K562 (cell line): Measurements from ENCODE around the gene ZNF260. TPM values are rescaled to one million over a fixed set of nuclear protein-coding genes. Genes with fewer than 3 reads are reported as not detected.

ENCODE experiments used
- ATAC-seq: fragments of 200-7000 bp; cut with Tn5 transposase; 3 replicates; pipeline ENCODE4 v1.9.1; 2020; ENCODE audit warnings: moderate library complexity
- Bru-seq: library from RNA; stranded (reverse); fragments of 400-500 nt; gene quantifications from one replicate; lab custom pipeline; 2021; lab: Mats Ljungman, UMichigan
- BruChase-seq, 2 experiments: library from RNA; stranded (reverse); fragments of 400-500 nt; gene quantifications; one replicate each; lab custom pipeline; 2021; lab: Mats Ljungman, UMichigan
- BruUV-seq: library from RNA; stranded (reverse); fragments of 400-500 nt; replicated peaks from 2 replicates; lab custom pipeline; 2021; lab: Mats Ljungman, UMichigan
- CTCF ChIA-PET: fragments of 300-600 bp; formaldehyde crosslinking; extraction: SDS; loops from one replicate; lab custom pipeline; 2021; ENCODE audit warnings: low intra/inter-chr PET ratio; lab: Yijun Ruan, JAX
- POLR2A ChIA-PET: fragments of 300-600, 350-650 bp; sonication (Branson Sonifier 250); formaldehyde crosslinking; extraction: SDS; loops from one replicate; lab custom pipeline; 2021; ENCODE audit warnings: antibody characterized with exemption, inconsistent platforms; lab: Yijun Ruan, JAX
- DNase-seq, 4 experiments: peaks; one replicate each; pipeline versions ENCODE4 v3.0.0 to v3.0.0-alpha.2; 2011 to 2018; ENCODE audit warnings: low spot score in 3 of 4, mixed read lengths in 3 of 4; ENCODE audit errors: extremely low read depth in 1 of 4
- FAIRE-seq: peaks from 2 replicates; lab custom pipeline; 2011; peaks lifted over from hg19 to GRCh38; lab: Jason Lieb, UNC
- H2AFZ ChIP-seq: 2 replicates; pipeline ENCODE4 v1.6.0; 2011; ENCODE audit warnings: low read depth, low read length, control low read depth, inconsistent platforms
- H3K27ac ChIP-seq: fragments of 200-600 bp; 3 replicates; pipeline ENCODE4 v1.8.0; 2011; ENCODE audit warnings: low read depth, mild to moderate bottlenecking, control low read depth, inconsistent platforms, low read length, moderate library complexity, mixed read lengths; ENCODE audit errors: extremely low read depth
- H3K27me3 ChIP-seq, 2 experiments: fragments of 300-600 bp in 1 of 2; 2 replicates in 1 of 2; 3 replicates in 1 of 2; pipeline versions ENCODE4 v1.6.0 to v1.8.0; 2011; ENCODE audit warnings: inconsistent platforms in 2 of 2, low read length in 2 of 2, mild to moderate bottlenecking in 1 of 2, mixed read lengths in 1 of 2, moderate library complexity in 1 of 2; ENCODE audit not compliant: control insufficient read depth in 2 of 2, insufficient read depth in 2 of 2
- H3K36me3 ChIP-seq: fragments of 300-600 bp; 3 replicates; pipeline ENCODE4 v1.8.0; 2011; ENCODE audit warnings: mild to moderate bottlenecking, low read length, inconsistent platforms; ENCODE audit not compliant: control insufficient read depth, insufficient read depth
- H3K4me1 ChIP-seq, 2 experiments: fragments of 200-600 bp in 1 of 2; replicated peaks in 1 of 2; 2 replicates in 1 of 2; 3 replicates in 1 of 2; pipeline versions ENCODE4 v1.5.1 to v1.8.0; 2011; ENCODE audit warnings: inconsistent platforms in 2 of 2, low read length in 2 of 2, mild to moderate bottlenecking in 1 of 2, mixed read lengths in 1 of 2, moderate library complexity in 1 of 2; ENCODE audit not compliant: control insufficient read depth in 2 of 2, insufficient read depth in 2 of 2
- H3K4me2 ChIP-seq: 2 replicates; pipeline ENCODE4 v1.6.1; 2011; ENCODE audit warnings: low read length, control low read depth, inconsistent platforms, mixed read lengths; ENCODE audit not compliant: insufficient read depth
- H3K4me3 ChIP-seq: fragments of 200-600 bp; sonication (generic), shearing (Covaris generic); 2 replicates; pipeline ENCODE4 v1.5.1; 2016; ENCODE audit warnings: control low read depth, inconsistent platforms
- H3K79me2 ChIP-seq: fragments of 200-600 bp; 3 replicates; pipeline ENCODE4 v1.8.0; 2011; ENCODE audit warnings: low read length, inconsistent platforms; ENCODE audit not compliant: control insufficient read depth, insufficient read depth
- H3K9ac ChIP-seq, 2 experiments: 2 replicates each; pipeline versions ENCODE4 v1.6.0 to v1.6.1; 2011; ENCODE audit warnings: low read depth in 2 of 2, low read length in 2 of 2, control low read depth in 1 of 2, inconsistent platforms in 1 of 2, mild to moderate bottlenecking in 1 of 2, mixed read lengths in 1 of 2; ENCODE audit not compliant: insufficient read depth in 1 of 2
- H3K9me1 ChIP-seq: one replicate; pipeline ENCODE4 v1.6.0; 2011; ENCODE audit warnings: inconsistent platforms, mild to moderate bottlenecking, low read length, moderate library complexity; ENCODE audit not compliant: control insufficient read depth, insufficient read depth
- H3K9me3 ChIP-seq: replicated peaks from 2 replicates; pipeline ENCODE4 v1.5.1; 2011; ENCODE audit warnings: low read depth, low read length, inconsistent platforms; ENCODE audit not compliant: control insufficient read depth, insufficient read depth
- H4K20me1 ChIP-seq: replicated peaks from 2 replicates; pipeline ENCODE4 v1.6.1; 2011; ENCODE audit warnings: low read length, inconsistent platforms, mixed read lengths; ENCODE audit not compliant: control insufficient read depth, insufficient read depth
- NR2C1 ChIP-seq, 2 experiments: fragments of 450-650 bp; IDR thresholded peaks; 2 replicates each; pipeline ENCODE4 v1.6.1; 2017; ENCODE audit warnings: mild to moderate bottlenecking in 2 of 2, antibody characterized with exemption in 1 of 2, inconsistent platforms in 1 of 2, missing compliant biosample characterization in 1 of 2, missing genetic modification characterization in 1 of 2
- PHF20 ChIP-seq: fragments of 450-650 bp; IDR thresholded peaks from 2 replicates; pipeline ENCODE4 v1.6.1; 2018; ENCODE audit not compliant: partially characterized antibody
- SMARCA5 ChIP-seq: fragments of 450-650 bp; IDR thresholded peaks from 2 replicates; pipeline ENCODE4 v1.6.1; 2016
- SMARCC2 ChIP-seq: fragments of 450-650 bp; IDR thresholded peaks from 2 replicates; pipeline ENCODE4 v1.6.1; 2017; ENCODE audit warnings: antibody characterized with exemption, moderate library complexity, mild to moderate bottlenecking, low read depth
- WGBS: fragments of 100-300 bp; shearing (Covaris generic); methylation state at CpG from one replicate; pipeline ENCODE4 v1.1.6; 2016; ENCODE audit warnings: low coverage, mixed read lengths; ENCODE audit not compliant: insufficient coverage; ENCODE audit errors: missing lambda C conversion rate; 5-methylcytosine and 5-hydroxymethylcytosine counted together
- in situ Hi-C: fragments of 300-500 bp; cut with MboI; formaldehyde crosslinking; loops from 4 replicates; pipeline ENCODE4 v1.15.0; 2018; ENCODE audit warnings: inconsistent platforms, mixed read lengths
- intact Hi-C: fragments of 100-400 bp; cut with micrococcal nuclease; formaldehyde crosslinking; loops from 2 replicates; pipeline ENCODE4 v1.14.2; 2022
- long read RNA-seq, 3 experiments: library from polyadenylated mRNA in 2 of 3; library from RNA in 1 of 3; unstranded in 2 of 3; stranded (forward) in 1 of 3; transcript quantifications; one replicate each; pipeline ENCODE4 v2.0.0, GENCODE V29; 2019 to 2022
- polyA minus RNA-seq, 3 experiments: library from RNA; depleted of rRNA, polyadenylated mRNA; stranded (reverse); fragments of >200 nt; gene quantifications; 2 replicates each; pipeline ENCODE4 v1.2.3, GENCODE V29; 2011
- polyA plus RNA-seq, 8 experiments: library from polyadenylated mRNA; depleted of rRNA in 4 of 8; stranded (reverse) in 5 of 8; unstranded in 3 of 8; fragments of >200 nt; fragmentation: Nextera tagmentation in 2 of 8; fragmentation: Illumina TruSeq in 1 of 8; extraction: Ambion mirVana in 2 of 8; extraction: Trizol in 1 of 8; gene quantifications; 2 replicates each; pipeline versions ENCODE4 v1.2.1 to v1.2.3, GENCODE V29; 2011 to 2014; ENCODE audit warnings: inconsistent platforms in 1 of 8, missing spikeins in 1 of 8
- total RNA-seq, 7 experiments: library from RNA; depleted of rRNA in 6 of 7; stranded (reverse); fragments of >200 nt in 6 of 7; fragmentation: Illumina TruSeq in 2 of 7; extraction: Trizol in 2 of 7; gene quantifications; 2 replicates each; pipeline versions ENCODE4 v1.2.1 to v1.2.3, GENCODE V29; 2011 to 2021; ENCODE audit warnings: low replicate concordance in 1 of 7
- TF ChIP-seq, protein P1 (sequence below), 2 experiments: fragments of 450-650 bp; formaldehyde crosslinking in 1 of 2; IDR thresholded peaks; 2 replicates each; pipeline versions ENCODE4 v1.4.0 to v1.6.1; 2014 to 2020; ENCODE audit warnings: mild to moderate bottlenecking in 2 of 2, borderline replicate concordance in 1 of 2, low read depth in 1 of 2

Gene ZNF260
- total RNA-seq (2011; cell fraction: chromatin; rRNA removed; ENCODE audit: low replicate concordance): 15.5 and 29.5 TPM in 2 replicates
- total RNA-seq (2011; cell fraction: nucleolus; rRNA removed): 16.2 and 16.3 TPM in 2 replicates
- total RNA-seq (2011; cell fraction: nucleoplasm; rRNA removed): 16.2 and 28.6 TPM in 2 replicates
- total RNA-seq (2014; rRNA removed) (4.4 and 4.8 TPM in 2 replicates), total RNA-seq (2014; rRNA removed; fragmentation: Illumina TruSeq; extraction: Trizol) (14.9 and 17.1 TPM in 2 replicates), total RNA-seq (2015; rRNA removed; fragmentation: Illumina TruSeq; extraction: Trizol) (15.5 and 16.6 TPM in 2 replicates), total RNA-seq (2021) (5.8 and 7.3 TPM in 2 replicates), polyA plus RNA-seq (2011; rRNA removed) (10.2 and 10.6 TPM in 2 replicates), polyA plus RNA-seq (2014; fragmentation: Illumina TruSeq; extraction: Trizol) (6.8 and 8.5 TPM in 2 replicates), polyA plus RNA-seq (2014; fragmentation: Nextera tagmentation; extraction: Ambion mirVana) (1 to 10 TPM; 2.6 to 3.7 TPM), polyA plus RNA-seq (2014; rRNA removed) (5.2 TPM in 2 replicates), polyA minus RNA-seq (2011; rRNA and poly(A)+ RNA removed) (15.9 and 20.0 TPM in 2 replicates), Bru-seq, nascent RNA (percentile 70 among the genes with signal in this experiment), BruChase-seq, experiment 1, labeled RNA remaining after a 2-hour chase (percentile 81 among the genes with signal in this experiment), BruChase-seq, experiment 2, labeled RNA remaining after a 6-hour chase (percentile 83 among the genes with signal in this experiment)
- polyA plus RNA-seq (2011; cell fraction: cytosol; rRNA removed): 1.8 and 3.4 TPM in 2 replicates
- polyA plus RNA-seq (2011; cell fraction: nucleus; rRNA removed): 2.0 and 4.6 TPM in 2 replicates
- polyA plus RNA-seq (2012): 3.4 and 6.8 TPM in 2 replicates
- polyA minus RNA-seq (2011; cell fraction: cytosol; rRNA and poly(A)+ RNA removed): 5.2 and 11.9 TPM in 2 replicates
- 12.8 and 14.9 TPM in 2 replicates for polyA minus RNA-seq (2011; cell fraction: nucleus; rRNA and poly(A)+ RNA removed)
- long read RNA-seq, experiment 1, full-length matches to known transcripts: 22 of 47 reads
- long read RNA-seq, experiment 1, partial matches to known transcripts: 0 of 47 reads
- long read RNA-seq, experiment 1, other reads (novel, unspliced or antisense): 25 of 47 reads
- long read RNA-seq, experiment 2, full-length matches to known transcripts: 1 of 12 reads
- long read RNA-seq, experiment 2, partial matches to known transcripts: 0 of 12 reads
- long read RNA-seq, experiment 2, other reads (novel, unspliced or antisense): 11 of 12 reads
- long read RNA-seq, experiment 3, full-length matches to known transcripts: 1 of 3 reads
- long read RNA-seq, experiment 3, partial matches to known transcripts: 0 of 3 reads
- long read RNA-seq, experiment 3, other reads (novel, unspliced or antisense): 2 of 3 reads

GRCh38 chr19:36528194-36528920 is at the start of gene ZNF260:
ZNF260 (minus strand) TSS chr19:36528271; CDS start chr19:36515238, 13,033 bp downstream.
- peak within 1 kb of the TSS; percentile 72 for H3K4me3 ChIP-seq
- ATAC-seq: peak; percentile 96
- peak; percentile 93 for FAIRE-seq
- TF ChIP-seq, protein P1, sequence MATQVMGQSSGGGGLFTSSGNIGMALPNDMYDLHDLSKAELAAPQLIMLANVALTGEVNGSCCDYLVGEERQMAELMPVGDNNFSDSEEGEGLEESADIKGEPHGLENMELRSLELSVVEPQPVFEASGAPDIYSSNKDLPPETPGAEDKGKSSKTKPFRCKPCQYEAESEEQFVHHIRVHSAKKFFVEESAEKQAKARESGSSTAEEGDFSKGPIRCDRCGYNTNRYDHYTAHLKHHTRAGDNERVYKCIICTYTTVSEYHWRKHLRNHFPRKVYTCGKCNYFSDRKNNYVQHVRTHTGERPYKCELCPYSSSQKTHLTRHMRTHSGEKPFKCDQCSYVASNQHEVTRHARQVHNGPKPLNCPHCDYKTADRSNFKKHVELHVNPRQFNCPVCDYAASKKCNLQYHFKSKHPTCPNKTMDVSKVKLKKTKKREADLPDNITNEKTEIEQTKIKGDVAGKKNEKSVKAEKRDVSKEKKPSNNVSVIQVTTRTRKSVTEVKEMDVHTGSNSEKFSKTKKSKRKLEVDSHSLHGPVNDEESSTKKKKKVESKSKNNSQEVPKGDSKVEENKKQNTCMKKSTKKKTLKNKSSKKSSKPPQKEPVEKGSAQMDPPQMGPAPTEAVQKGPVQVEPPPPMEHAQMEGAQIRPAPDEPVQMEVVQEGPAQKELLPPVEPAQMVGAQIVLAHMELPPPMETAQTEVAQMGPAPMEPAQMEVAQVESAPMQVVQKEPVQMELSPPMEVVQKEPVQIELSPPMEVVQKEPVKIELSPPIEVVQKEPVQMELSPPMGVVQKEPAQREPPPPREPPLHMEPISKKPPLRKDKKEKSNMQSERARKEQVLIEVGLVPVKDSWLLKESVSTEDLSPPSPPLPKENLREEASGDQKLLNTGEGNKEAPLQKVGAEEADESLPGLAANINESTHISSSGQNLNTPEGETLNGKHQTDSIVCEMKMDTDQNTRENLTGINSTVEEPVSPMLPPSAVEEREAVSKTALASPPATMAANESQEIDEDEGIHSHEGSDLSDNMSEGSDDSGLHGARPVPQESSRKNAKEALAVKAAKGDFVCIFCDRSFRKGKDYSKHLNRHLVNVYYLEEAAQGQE (IDR thresholded peaks at IDR 0.05; ENCODE audit: borderline replicate concordance): no peak
- TF ChIP-seq, protein P1 (CRISPR knock-in tag; IDR thresholded peaks at IDR 0.05; ENCODE audit: low read depth): no peak
- TF ChIP-seq NR2C1 (IDR thresholded peaks at IDR 0.05) (peak; percentile 80), NR2C1 (tag; IDR thresholded peaks at IDR 0.05) (peak; percentile 82), PHF20 (peak; percentile 84), SMARCC2 (no peak), SMARCA5 (no peak)

More at GRCh38 chr19:36528194-36528920, at the start of gene ZNF260:
- peaks cover 3 to 4% of the 10 kb centered on the region in 2 experiments; a peak in 3 of 5 replicates for H3K4me1 ChIP-seq
- peak within 1 kb of the TSS; percentile 99 for H3K4me2 ChIP-seq
- peaks cover 9% of the 10 kb centered on the region; the same call in 2 of the 3 replicates for H3K36me3 ChIP-seq
- H3K9me1 ChIP-seq: no peaks in the 10 kb centered on the region
- peak within 1 kb of the TSS; percentile 99 for H3K27ac ChIP-seq
- H3K9ac ChIP-seq: peak within 1 kb of the TSS; percentile 94 to 97
- no peaks in the 10 kb centered on the region; the same call in 1 of the 2 replicates for H3K9me3 ChIP-seq
- POLR2A ChIA-PET: interaction anchor here (0.9 to 2.3 kb wide), 8 partner anchors 12 to 244 kb away, joined by 3 to 10 read pairs (median 4); partner anchors contain the start of genes ZNF529, ZNF566 and ZNF850
- intact Hi-C loops (loop anchor here (1.0 kb wide), 1 partner anchor 45 kb away; the partner anchor contains the start of gene ZNF529), in situ Hi-C loops (no loop called here)
- no TSS peak for BruUV-seq
- under 1% methylated on average over 49 of the region's 55 CpGs for WGBS
- peak; percentile 89 to 94 (median 92) for DNase-seq
- H3K27me3 ChIP-seq: no peaks in the 10 kb centered on the region
- peaks cover 29% of the 10 kb centered on the region for H3K79me2 ChIP-seq
- CTCF ChIA-PET: no interaction called here
- H2AFZ ChIP-seq: peak within 1 kb of the TSS; percentile 100
- no peaks in the 10 kb centered on the region for H4K20me1 ChIP-seq
